ENCODE data around the gene CD93. TPM values are rescaled to one million over a fixed set of nuclear protein-coding genes. Genes with fewer than 3 reads are reported as not detected.

The CD93 gene
- polyA plus RNA-seq, 1 donor from 2014 or later: not detected

GRCh38 chr20:23036371-23036770 lies 49.8 kb downstream of the CD93 start:
- H3K79me2 ChIP-seq (replicated peaks; ENCODE audit: insufficient read depth, low read length): no peaks in the 10 kb centered on the region
- H3K9me3 ChIP-seq (ENCODE audit: low read length): no peaks in the 10 kb centered on the region
- no peak overlapping the region for H3K9ac ChIP-seq (ENCODE audit: low read length)
- no peak overlapping the region for H3K4me2 ChIP-seq (ENCODE audit: low read length)
- H3F3A ChIP-seq (ENCODE audit: insufficient read depth, low read length, poor library complexity, severe bottlenecking): no peaks in the 10 kb centered on the region
- no peaks in the 10 kb centered on the region for H4K20me1 ChIP-seq (ENCODE audit: insufficient read depth)
- no peak overlapping the region for H3K4me3 ChIP-seq (ENCODE audit: low read length)
- no peaks in the 10 kb centered on the region for H3K9me2 ChIP-seq (ENCODE audit: insufficient read depth, low read length)
- H3K27ac ChIP-seq (ENCODE audit: low read length): no peak overlapping the region
- TF ChIP-seq EZH2 (IDR thresholded peaks at IDR 0.05; ENCODE audit: borderline replicate concordance, insufficient read depth, low read length, poor library complexity, severe bottlenecking) (no peak), POLR2AphosphoS5 (IDR thresholded peaks at IDR 0.05) (no peak), RAD21 (conservative IDR thresholded peaks at IDR 0.05) (no peak), CTCF (IDR thresholded peaks at IDR 0.05; ENCODE audit: poor library complexity, severe bottlenecking) (no peak), TAF1 (IDR thresholded peaks at IDR 0.05; ENCODE audit: low read depth) (no peak), SMC3 (conservative IDR thresholded peaks at IDR 0.05; ENCODE audit: poor library complexity) (no peak)
- no peak overlapping the region for H2AFZ ChIP-seq (ENCODE audit: low read depth, low read length)
- H3K27me3 ChIP-seq (ENCODE audit: insufficient read depth, low read depth, low read length): peaks cover 62% of the 10 kb centered on the region
- H3K36me3 ChIP-seq (ENCODE audit: insufficient read depth, low read length): no peaks in the 10 kb centered on the region

- Histone ChIP-seq H3K4me3 (ENCODE audit: low read length) (peak overlapping the region; percentile 48), H2AFZ (ENCODE audit: low read depth, low read length) (no peak overlapping the region), H3K79me2 (replicated peaks; ENCODE audit: insufficient read depth, low read length) (no peaks in the 10 kb centered on the region), H4K20me1 (ENCODE audit: insufficient read depth) (no peaks in the 10 kb centered on the region), H3K4me2 (ENCODE audit: low read length) (no peak overlapping the region), H3K9me2 (ENCODE audit: insufficient read depth, low read length) (no peaks in the 10 kb centered on the region), H3K36me3 (ENCODE audit: insufficient read depth, low read length) (no peaks in the 10 kb centered on the region), H3K9me3 (ENCODE audit: low read length) (no peaks in the 10 kb centered on the region), H3K27me3 (ENCODE audit: insufficient read depth, low read depth, low read length) (peaks cover 61% of the 10 kb centered on the region), H3F3A (ENCODE audit: insufficient read depth, low read length, poor library complexity, severe bottlenecking) (no peaks in the 10 kb centered on the region), H3K9ac (ENCODE audit: low read length) (no peak overlapping the region), H3K27ac (ENCODE audit: low read length) (no peak overlapping the region)
- TF ChIP-seq REST (IDR thresholded peaks at IDR 0.05; ENCODE audit: borderline replicate concordance) (no peak), POLR2AphosphoS5 (IDR thresholded peaks at IDR 0.05) (no peak), EP300 (conservative IDR thresholded peaks at IDR 0.05; ENCODE audit: poor library complexity, severe bottlenecking) (no peak)
These were observed 50.4 kb downstream of the CD93 start for GRCh38 chr20:23035731-23036130.

All from neural cell (in vitro differentiated cells).